GM18951 (cell line): ENCODE data around the gene CWC22.
"Not testable (repeated sequence)": the region's sequence is repeated elsewhere in the genome, so short reads cannot be mapped to it uniquely, and the experiment has no call there.

ENCODE experiments used
- POLR2A ChIP-seq: IDR thresholded peaks from 4 replicates; pipeline ENCODE4 v1.6.1; 2011; ENCODE audit warnings: mild to moderate bottlenecking; ENCODE audit not compliant: insufficient read length, insufficient read depth; ENCODE audit errors: extremely low read depth
- in situ Hi-C: fragments of 300-500 bp; cut with MboI; formaldehyde crosslinking; loops from one replicate; pipeline ENCODE4 v1.12.0; 2022; ENCODE audit warnings: low sequenced_read_pairs, mixed read lengths, inconsistent platforms; ENCODE audit not compliant: unreplicated experiment

CWC22 gene

GRCh38 chr2:179991344-179991743 is 15.8 kb downstream of the CWC22 start:
- no peak for TF ChIP-seq POLR2A
- in situ Hi-C loops: no loop called here

GRCh38 chr2:179990676-179991317 is 16.3 kb downstream of the CWC22 start:
- no peak for TF ChIP-seq POLR2A
- in situ Hi-C loops: no loop called here

- TF ChIP-seq POLR2A: no peak
- in situ Hi-C loops: no loop called here
Measured at GRCh38 chr2:179987916-179988315, 19.2 kb downstream of the CWC22 start.

- in situ Hi-C loops: no loop called here
- TF ChIP-seq POLR2A: no peak
Measured at GRCh38 chr2:179985163-179985820, 21.8 kb downstream of the CWC22 start.

GRCh38 chr2:179983250-179983932 is 23.7 kb downstream of the CWC22 start:
- in situ Hi-C loops: no loop called here
- no peak for TF ChIP-seq POLR2A

GRCh38 chr2:179981085-179981484 is 26.0 kb downstream of the CWC22 start:
- no peak for TF ChIP-seq POLR2A
- in situ Hi-C loops: no loop called here

- in situ Hi-C loops: no loop called here
- TF ChIP-seq POLR2A: no peak
Measured at GRCh38 chr2:179974761-179975160, 32.3 kb downstream of the CWC22 start.

GRCh38 chr2:179966778-179967394 is 40.2 kb downstream of the CWC22 start:
- TF ChIP-seq POLR2A: no peak

GRCh38 chr2:179965291-179966258 is 41.5 kb downstream of the CWC22 start:
- in situ Hi-C loops: no loop called here
- TF ChIP-seq POLR2A: no peak

More at GRCh38 chr2:179966778-179967394, 40.2 kb downstream of the CWC22 start:
- in situ Hi-C loops: no loop called here

- no peak for TF ChIP-seq POLR2A
- in situ Hi-C loops: no loop called here
Measured at GRCh38 chr2:179963626-179964025, 43.5 kb downstream of the CWC22 start.

- in situ Hi-C loops: not testable (repeated sequence)
Measured at GRCh38 chr2:179958251-179958650, 48.8 kb downstream of the CWC22 start.

GRCh38 chr2:179954026-179954425 is 53.1 kb downstream of the CWC22 start:
- in situ Hi-C loops: no loop called here
- TF ChIP-seq POLR2A: no peak
